HL-60 (cell line): ENCODE results near the gene SELP.
A peak's percentile ranks its signal among the peaks of the same experiment; 100 is the strongest.

Source experiments
- DNase-seq, 2 experiments: peaks; one replicate each; pipeline ENCODE4 v3.0.0-alpha.2; 2010 to 2020; ENCODE audit warnings: low read depth in 1 of 2, low spot score in 1 of 2
- H3K27ac ChIP-seq: fragments of 250-450 bp; sonication (Bioruptor Pico); replicated peaks from 2 replicates; pipeline ENCODE4 v1.5.1; 2020; ENCODE audit warnings: mild to moderate bottlenecking, moderate library complexity
- H3K27me3 ChIP-seq: fragments of 250-450 bp; sonication (Bioruptor Pico); 2 replicates; pipeline ENCODE4 v1.5.1; 2021; ENCODE audit warnings: mild to moderate bottlenecking, moderate library complexity; ENCODE audit not compliant: insufficient read depth, poor library complexity, severe bottlenecking
- H3K4me3 ChIP-seq: replicated peaks from 2 replicates; pipeline ENCODE4 v1.5.1; 2011; ENCODE audit warnings: mild to moderate bottlenecking, control low read depth, low read length; ENCODE audit not compliant: insufficient read depth
- CTCF ChIP-seq: IDR thresholded peaks from one replicate; pipeline ENCODE4 v1.5.1; 2011; ENCODE audit warnings: low read length, control low read depth, inconsistent platforms; ENCODE audit not compliant: insufficient read depth
- GABPA ChIP-seq: IDR thresholded peaks from 2 replicates; pipeline ENCODE4 v1.6.1; 2012; ENCODE audit warnings: low read depth
- POLR2AphosphoS5 ChIP-seq: IDR thresholded peaks from 2 replicates; pipeline ENCODE4 v1.6.1; 2012; ENCODE audit warnings: low read depth
- REST ChIP-seq: IDR thresholded peaks from 2 replicates; pipeline ENCODE4 v1.6.1; 2012; ENCODE audit warnings: low read depth; ENCODE audit not compliant: insufficient replicate concordance
- SPI1 ChIP-seq: IDR thresholded peaks from 2 replicates; pipeline ENCODE4 v1.6.1; 2012; ENCODE audit warnings: low read depth, mild to moderate bottlenecking, borderline replicate concordance

SELP gene

GRCh38 chr1:169584483-169585144 lies 45.3 kb downstream of the SELP start:
- peak in 1 of 2 experiments; percentile 15 for DNase-seq
- Histone ChIP-seq H3K4me3 (peak overlapping the region; percentile 17; the same call in 1 of the 2 replicates), H3K27me3 (no peaks in the 10 kb centered on the region), H3K27ac (peak overlapping the region; percentile 21)
- TF ChIP-seq REST = no peak
- no peak for TF ChIP-seq POLR2AphosphoS5
- no peak for TF ChIP-seq CTCF
- no peak for TF ChIP-seq SPI1
- TF ChIP-seq GABPA = no peak

- TF ChIP-seq REST (no peak), SPI1 (no peak), GABPA (no peak), CTCF (no peak), POLR2AphosphoS5 (no peak)
- Histone ChIP-seq H3K27ac (no peak overlapping the region), H3K27me3 (peaks cover 4% of the 10 kb centered on the region), H3K4me3 (no peak overlapping the region)
- no peak for DNase-seq
Observed at GRCh38 chr1:169577981-169578738, 51.8 kb downstream of the SELP start.

GRCh38 chr1:169576935-169577331 lies 53.0 kb downstream of the SELP start:
- H3K4me3 ChIP-seq = no peak overlapping the region
- TF ChIP-seq GABPA (no peak), REST (no peak), POLR2AphosphoS5 (no peak), CTCF (no peak), SPI1 (no peak)

More at GRCh38 chr1:169576935-169577331, 53.0 kb downstream of the SELP start:
- peaks cover 4% of the 10 kb centered on the region for H3K27me3 ChIP-seq
- DNase-seq = no peak
- H3K27ac ChIP-seq = no peak overlapping the region
